ENCODE data around the gene EBF3.

EBF3 gene

DNA sequence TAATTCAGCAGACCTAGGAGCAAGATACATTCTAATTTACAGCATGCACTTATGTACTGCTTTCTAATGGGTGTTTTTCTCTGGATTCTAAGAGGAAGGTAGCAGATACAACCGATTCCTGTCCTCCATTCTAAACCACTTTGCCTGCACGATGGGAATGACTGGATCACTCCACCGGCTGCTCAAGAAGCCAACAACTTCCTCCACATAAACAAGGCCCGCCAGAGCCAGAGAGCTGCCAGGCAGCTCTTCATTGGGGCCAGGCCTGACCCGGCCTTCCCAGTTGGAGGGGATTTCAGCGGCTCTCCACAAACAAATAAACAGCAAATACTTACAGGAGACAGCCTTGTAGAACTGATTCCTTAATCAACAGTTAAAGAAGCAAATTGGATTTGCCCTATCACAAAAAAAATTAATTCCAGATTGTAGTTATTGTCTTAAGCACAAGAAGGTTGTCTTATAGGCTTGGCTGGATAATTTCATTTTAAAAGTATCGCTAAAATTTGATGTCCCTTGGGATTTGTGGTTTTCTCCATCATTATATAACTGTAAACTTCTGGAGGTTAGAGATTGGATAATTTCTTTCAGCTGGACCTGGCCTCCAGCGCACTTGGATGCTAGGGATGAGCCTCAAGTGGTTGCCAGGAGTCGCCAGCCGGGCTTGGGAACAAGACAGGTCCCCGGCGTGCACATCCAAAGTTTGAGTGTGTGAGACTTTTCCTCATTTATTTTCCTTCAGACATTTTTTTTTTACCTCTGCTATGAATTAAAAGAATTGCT lies 20.9 kb downstream of the EBF3 start:
- DNase-seq (ENCODE audit: low read depth): no peak

DNA sequence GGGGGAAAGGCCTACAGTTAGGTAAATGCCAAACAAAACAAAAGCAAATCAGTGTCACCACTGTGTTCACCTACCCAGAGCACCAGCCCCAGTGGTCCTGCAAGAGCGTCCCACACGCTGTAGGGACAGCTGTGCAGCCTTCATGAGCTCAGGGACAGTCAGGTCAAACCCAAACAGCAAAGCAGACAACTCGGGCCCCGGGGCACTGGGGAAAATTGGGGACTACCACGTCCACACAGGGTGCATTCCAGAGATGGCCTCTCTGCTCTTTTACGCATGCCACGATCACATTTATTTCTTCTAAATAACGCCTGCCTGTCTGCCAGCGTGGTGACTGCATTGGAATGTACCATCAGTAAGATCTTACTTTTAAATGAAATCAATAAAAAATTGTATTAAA lies 21.7 kb downstream of the EBF3 start:
- no peak for DNase-seq (ENCODE audit: low read depth)

DNA sequence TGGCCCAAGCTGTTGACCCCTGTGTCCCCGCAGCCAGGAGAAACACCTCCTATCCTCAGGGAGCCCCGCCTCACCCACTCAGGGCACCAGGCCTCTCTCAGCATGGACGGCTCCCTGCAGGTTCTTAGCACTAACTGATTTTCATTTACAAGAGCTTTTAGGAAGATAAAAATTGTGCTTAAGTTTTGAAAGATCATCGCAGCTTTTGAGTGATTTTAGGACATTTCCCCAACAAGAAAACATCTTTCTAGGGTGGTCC lies 22.1 kb downstream of the EBF3 start:
- no peak for DNase-seq (ENCODE audit: low read depth)

DNA sequence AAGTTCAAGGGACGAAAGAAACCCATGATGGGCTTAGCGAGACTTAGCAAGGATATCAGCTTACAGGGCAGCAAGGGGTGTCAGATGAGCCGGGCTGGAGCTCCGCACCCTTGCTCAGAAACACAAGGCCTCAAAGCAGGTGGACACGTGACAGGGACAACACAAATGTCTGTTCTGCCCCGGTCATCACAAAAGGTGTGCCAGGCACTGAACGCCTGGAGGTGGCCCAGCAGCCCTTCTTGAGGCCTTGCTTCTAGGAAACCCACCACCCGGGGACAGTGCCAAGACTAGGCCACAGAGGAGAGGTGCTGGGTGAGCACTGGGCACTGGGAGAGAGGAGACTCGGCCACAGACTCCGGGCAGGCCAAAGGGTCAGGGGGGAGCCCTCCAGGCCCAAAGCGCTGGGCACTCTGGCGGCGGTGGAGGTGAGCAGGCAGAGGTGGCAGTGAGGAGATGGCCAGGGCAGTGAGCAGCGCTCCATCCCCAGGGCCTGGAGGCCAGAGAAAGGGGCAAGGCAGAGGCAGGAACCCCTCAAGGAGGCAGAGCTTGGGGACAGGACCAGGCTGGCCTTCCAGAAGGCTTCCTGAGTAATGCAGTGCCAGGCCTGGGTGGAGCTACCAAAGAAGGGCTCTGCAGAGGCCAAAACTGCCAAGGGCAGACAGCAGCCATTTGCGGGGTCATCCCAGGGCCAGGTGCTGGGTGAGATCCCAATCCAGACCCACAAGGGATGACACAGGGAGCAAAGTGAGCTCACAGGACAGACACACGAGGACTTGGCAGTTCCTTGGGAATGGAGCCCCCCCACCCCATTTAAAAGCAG lies 22.7 kb downstream of the EBF3 start:
- no peak for DNase-seq (ENCODE audit: low read depth)

DNA sequence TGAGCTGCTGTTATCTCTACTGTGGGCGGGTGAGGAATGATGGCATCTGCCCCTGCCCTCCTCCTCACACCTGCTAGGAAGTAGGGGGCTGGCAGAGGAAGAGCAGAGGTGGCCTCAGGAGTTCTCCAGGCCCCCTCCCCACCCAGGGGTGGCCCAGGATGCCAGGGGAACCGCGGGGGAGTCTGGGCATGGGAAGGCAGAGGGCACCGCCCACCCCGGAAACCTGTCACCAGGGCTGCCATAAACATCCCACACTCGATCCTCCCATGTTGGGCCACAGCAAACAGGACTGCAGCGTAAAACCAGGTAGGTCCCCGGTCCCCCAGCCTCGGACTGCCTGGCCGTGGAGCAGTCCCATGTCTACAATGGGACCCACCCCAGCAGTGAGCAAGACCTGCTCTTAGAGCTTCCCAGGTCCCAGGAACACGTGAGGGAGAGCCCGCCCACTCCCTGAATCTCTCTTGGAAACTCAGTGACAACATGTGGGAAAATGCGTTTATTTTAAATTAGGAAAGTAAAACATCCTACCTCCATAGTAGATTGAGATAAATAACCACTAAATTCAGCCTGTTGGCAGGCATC lies 23.4 kb downstream of the EBF3 start:
- no peak for DNase-seq (ENCODE audit: low read depth)

DNA sequence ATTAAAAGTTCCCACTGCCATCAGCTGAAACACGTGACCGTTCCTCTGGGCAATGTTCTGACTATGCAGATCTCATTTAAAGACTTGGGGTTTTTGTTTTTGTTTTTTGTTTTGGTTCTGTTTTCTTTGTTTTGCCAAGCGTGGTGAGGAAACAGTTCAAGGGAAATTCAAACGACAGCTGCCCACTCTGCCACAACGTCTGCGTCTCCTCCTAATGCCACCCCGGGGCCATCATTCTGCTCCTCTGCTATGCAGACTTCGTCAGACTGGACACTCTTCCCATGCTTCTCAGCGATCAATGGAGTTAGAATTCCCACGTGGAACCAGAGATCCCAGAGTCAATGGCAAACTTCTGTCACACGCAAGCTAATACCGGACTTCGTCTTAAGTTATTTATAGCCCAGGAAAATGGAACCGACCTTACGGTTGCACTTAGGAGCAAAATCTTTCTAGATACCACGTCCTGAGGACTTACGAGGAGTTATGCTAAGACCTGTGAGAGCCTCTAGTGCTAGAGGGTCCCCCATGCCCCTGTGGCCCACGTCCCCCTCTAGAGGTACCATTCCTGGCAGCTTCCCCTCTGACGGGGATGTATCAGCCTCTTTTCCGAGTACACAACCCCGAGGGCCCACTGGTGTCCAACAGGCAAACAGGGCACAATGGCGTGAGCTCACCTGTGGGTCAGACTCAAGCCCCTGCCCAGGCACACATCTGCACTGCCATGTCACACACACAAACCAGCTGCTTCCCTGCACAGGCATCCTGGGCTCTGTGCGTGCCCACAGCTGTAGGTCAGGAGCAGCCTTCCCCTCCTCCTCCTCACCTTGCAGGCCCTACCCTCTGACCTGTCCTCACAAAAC lies 24.4 kb downstream of the EBF3 start:
- no peak for DNase-seq (ENCODE audit: low read depth)

DNA sequence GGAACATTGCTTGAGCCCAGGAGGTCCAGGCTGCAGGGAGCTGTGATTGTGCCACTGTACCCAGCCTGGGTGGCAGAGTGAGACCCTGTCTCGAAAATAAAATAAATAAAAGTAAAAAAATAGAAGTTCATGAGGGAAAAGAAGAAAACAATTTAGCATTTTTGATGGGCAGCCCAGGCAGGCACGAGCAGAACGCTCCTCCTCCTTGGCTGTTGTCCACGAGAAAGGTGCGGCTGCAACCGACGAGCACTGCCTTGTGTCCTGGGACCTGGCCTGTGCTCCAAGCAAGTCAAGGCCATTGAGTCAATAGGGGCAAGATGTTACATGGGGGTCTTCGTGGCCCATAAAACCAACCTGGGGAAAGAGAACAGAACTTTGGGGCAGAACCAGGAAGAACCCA lies 25.6 kb downstream of the EBF3 start:
- DNase-seq (ENCODE audit: low read depth): no peak

DNA sequence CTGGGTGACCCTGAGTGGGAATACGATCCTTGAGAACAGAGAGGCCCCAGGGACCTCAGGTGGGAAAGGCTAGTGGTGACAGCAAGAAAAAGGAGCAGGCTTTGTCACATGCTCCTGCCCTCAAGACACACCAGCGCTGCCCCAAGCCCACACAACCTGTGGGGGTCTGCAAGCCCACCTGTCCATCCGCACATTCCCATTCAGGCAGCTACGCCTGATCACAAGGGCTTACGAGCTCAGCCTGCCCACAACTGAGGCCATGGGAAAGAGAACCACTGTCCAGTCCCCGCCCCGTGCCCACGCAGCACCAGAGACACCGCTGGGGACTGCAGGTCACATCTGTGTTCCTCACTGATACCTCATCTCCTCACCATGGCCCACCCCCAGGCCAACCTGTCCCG lies 26.7 kb downstream of the EBF3 start:
- no peak for DNase-seq (ENCODE audit: low read depth)

DNA sequence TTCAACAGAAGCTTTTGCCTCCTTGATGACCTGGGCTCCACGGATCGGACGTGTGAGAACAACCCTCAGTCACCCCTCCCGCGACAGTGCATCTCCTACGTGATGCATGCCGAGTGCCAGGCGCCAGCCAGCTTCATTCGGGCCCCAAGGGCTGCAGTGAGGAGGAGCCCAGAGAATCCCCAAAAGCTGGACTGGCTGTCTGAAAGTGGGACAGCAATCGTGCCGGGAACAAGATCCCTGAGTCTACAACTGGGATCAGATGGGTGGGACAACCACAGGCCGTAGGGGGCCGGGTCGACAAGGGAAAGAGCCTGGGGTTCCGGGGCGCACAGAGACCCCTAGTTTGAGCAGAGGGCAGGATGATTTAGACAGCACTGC lies 27.2 kb downstream of the EBF3 start:
- no peak for DNase-seq (ENCODE audit: low read depth)

DNA sequence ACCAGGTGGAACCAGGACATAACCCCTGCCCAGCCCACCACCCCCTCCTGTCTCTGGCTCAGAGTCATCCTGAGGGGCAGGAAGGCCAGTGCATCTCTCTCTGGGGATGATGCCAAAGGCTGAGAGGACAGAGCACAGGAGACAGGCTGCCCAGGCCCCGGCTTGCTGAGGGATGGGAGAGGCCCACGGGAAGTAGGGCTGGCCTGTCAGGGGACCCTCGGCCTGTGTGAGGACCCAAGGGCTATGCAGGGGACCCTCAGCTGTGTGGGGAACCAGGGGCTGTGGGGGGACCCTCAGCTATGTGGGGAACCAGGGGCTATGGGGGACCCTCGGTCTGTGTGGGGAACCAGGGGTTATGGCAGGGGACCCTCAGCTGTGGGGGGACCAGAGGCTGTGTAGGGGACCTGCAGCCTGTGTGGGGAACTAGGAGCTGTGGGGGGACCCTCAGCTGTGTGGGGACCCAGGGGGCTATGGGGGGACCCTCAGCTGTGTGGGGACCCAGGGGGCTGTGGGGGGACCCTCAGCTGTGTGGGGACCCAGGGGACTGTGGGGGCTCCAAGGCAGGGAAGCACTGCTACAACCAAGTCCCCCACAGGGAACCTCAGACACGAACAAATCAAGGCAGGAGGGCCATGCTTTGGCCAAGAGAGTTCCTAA lies 27.7 kb downstream of the EBF3 start:
- DNase-seq (ENCODE audit: low read depth): no peak

DNA sequence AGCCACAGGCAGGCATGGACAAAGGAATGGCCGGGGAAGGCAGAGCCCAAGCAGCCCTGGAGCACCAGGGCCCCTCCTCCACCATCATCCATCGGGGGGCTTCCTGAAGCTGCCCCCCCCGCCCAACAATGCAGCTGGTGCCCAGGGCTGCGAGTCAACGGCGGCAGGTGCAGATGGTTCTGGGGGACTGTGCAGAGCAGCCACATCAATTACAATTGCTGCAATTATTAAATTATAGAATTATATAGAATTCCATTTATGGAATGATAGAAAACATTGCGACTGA lies 28.3 kb downstream of the EBF3 start:
- DNase-seq (ENCODE audit: low read depth): no peak

DNA sequence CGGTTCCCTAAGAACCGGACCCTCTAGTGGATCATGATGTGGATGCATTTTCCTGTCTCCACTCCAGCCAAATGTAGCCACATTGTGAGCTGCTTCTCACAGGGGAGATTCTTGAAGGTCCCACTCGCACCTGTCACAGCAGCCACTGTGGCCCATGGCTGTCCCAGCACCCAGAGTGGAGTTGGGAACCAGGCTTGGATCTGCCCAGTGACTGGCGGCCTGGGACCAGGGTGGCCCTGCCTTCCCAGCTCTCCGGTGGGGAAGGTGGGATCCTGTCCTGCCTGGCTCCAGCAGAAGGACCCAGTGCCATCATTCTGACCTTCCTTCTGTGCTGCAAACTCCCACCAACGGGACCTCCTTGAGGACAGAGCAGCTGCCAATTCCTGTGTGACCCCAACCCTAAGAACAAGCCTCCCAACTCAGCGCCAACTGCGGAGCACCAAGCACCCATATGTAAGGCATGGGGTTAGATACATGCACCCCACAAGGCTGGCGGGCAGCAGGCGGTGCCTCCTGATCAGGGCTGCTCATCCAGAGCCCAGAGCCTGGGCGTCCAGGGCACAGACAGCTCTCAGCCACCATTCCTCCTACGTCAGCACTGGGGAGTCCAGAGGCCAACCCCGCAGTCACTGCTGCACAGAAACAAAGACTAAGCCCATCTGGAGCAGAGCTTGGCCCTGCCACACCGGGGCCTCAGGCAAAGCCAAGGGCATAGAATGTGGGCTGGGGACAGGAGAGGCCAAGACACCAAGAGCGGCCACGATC lies 28.8 kb downstream of the EBF3 start:
- no peak for DNase-seq (ENCODE audit: low read depth)

DNA sequence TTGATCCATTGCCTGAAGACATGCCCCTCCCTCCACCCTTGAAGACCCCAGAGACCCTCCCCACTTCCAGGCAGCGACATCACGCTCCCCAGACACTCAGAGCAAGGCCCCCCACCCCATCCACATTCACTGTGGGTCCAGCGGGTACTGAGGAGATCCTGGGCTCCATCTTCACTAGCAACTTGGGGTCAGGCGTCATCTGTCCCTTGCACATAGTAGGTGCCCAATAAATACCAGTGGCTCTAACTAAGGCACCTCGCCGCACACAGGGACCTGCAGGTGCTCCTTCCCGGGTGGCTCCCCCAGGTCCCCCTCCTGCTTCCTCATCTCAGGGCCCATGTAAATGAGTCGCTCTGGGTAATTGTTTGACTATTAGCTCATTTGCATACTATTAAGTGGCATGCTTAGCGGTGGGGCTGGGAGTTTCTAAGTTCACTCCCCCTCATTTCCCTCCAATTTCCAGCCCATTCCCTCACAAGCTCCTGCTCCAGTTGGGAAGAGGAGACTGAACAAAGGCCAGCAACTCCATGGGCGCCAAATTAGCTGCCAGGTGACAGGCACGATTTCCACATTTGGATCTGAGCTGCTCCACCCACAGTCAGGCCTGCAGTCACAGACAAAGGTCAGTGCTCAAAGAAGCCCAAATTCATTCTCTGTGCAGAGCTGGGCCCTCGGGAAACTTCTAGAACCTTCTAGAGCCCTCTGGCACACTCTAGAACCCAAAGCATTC lies 29.7 kb downstream of the EBF3 start:
- no peak for DNase-seq (ENCODE audit: low read depth)

DNA sequence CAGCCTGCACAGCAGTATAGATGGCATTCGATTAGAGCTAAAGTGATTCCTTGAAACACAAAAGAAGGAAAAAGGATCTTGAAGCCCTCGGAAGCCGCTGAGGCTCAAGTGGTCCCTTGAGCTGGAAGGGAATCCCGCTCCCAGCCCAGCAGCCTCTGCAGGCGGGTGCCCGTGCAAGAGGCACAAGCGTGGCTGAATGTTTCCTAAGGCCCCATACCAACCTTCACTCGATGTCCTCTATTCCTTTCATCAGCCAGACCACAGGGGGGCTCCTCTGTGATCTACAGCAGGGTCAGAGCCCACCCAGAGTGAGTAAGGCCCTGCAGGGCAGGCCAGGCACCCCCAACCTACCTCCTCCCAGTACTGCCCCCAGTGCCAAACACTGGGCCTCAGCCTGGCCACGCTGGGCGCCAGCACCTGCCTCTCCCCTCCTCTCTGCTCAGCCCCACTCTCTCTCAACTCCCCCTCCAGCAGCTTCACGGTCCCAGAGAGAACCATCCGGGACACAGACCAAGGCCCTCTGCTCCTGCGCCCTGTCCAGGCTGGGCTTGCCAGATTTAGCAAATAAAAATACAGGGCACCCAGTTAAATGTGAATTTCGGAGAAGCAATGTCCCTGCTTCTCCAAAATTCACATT lies 30.5 kb downstream of the EBF3 start:
- DNase-seq (ENCODE audit: low read depth): no peak

DNA sequence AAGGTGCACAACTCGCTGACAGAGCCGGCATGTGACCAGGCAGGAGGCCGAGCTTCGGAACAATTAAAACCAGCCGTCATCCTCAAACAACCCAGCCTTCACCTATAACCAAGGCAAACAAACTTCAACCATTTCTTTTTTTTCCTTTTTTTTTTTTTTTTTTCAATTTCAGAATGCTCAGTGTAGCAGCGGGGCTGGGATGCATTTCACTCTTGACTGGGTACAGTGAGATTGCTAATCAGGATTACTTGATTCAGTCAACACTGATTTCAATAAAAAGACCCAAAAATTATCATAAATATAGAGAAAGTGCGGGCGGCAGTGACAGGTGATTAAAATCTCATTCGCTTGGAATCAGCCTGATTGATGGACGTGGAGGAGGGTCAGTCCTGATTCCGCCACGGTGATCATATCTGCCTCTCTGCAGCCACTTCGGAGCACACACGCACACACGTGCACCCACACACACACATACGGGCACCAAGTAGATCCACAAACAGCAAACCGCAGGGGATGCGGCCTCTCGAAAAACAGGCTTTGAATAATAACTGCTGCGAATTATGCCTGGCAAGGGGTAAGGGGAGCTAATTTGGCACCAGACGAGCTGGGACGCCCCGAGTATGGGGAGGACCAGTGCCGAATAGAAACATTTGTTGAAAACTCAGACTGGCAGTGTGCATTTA lies 31.2 kb downstream of the EBF3 start:
- no peak for DNase-seq (ENCODE audit: low read depth)

DNA sequence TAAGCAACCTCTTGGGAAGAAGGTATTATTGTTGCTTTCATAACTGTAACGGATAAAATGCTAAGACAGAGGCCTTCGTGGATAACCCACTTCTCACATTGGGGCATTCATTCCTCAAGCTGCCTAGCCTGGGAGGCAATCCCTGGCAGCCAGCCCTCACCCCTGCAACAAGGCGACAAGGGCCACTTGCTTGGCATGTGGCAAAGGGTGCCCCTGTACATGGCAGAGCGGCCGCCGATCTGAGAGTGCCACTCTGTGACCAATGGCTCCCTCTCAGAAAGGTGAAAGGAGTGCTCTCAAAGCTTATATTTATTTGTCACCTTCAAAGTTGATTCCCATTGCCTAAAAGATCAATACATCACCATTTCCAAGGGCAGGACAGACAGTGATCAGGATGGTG lies 31.9 kb downstream of the EBF3 start:
- DNase-seq (ENCODE audit: low read depth): no peak

DNA sequence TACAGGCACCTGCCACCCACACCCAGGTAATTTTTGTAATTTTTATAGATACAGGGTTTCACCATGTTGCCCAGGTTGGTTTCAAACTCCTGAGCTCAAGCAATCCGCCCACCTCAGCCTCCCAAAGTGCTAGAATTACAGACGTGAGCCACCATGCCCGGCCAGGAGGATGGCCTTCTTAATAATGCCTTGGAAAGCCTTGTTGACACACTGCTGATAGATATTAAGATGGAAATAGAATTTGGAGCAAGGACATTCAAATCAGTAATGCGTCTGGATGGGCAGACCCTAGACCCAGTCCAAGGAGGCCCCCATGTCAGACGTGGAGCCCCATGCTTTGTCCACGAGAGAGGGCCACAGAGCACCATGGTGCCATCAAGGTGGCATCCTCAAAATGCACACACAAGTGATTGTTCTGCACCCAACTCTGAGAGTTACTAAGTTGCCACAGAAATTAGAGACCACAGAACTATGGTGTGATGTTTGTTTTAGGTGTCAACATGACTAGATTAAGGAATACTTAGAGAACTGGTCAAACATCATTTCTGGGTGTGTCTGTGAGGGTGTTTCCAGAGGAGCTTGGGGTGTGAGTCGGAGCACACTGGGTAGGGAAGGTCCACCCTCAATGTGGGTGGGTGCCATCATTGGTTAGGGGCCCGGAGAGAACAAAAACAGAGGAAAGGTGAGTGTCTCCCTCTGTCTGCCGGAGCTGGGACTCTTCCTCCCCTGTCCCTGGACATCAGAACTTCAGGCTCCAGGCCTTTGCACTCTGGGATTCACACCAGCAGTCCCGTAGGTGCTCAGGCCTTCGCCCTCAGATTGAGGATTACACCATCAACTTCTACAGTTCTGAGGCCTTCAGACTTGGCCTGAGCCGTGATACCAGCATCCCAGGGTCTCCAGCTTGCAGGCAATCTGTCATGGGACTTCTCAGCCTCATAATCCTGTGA lies 34.5 kb downstream of the EBF3 start:
- DNase-seq (ENCODE audit: low read depth): no peak

DNA sequence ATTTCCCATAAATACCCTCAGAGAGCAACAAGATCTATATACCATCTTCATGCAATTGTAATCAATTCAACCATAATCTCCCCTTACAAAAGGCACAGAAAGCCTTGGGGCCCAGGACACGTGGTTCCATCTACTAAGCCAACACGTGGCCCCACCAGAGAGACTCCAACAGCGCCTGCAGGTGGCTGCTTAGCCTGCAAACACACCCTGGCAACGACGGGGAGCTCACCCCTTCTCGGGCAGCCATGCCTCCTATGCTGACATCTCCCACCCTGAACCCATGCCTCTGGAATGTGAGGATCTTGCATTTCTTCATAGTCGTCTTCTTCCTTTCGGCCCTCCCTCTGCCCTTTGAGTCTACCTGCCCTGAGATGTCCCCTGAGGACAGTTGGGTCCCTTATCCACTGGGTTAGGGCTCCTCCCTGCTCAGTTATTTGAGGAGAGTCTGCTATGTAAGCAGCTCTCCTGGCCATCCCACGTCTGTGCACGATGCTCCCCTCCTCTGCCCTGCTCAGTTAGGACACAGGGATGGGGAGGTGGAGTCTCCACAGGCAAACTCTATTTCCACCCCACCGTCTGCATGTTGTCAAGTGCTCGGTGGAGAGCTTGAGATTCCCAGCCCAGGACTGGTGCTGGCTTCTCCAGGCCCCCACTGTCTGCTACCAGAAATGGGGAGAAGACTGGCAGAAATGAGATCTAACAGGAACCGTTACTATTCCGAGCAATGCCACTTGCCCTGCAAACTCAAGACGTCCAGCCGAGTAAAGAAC lies 36.5 kb downstream of the EBF3 start:
- DNase-seq (ENCODE audit: low read depth): no peak

All from stimulated activated CD4-positive, alpha-beta T cell treated with anti-CD3 and anti-CD28 coated beads, Interleukin-2, amount 100 ng/mL, for 4 hours (primary cell).